Gastrocnemius medialis (tissue), 4 donors: ENCODE results near the gene ZBTB43.

ENCODE experiments used
- CTCF ChIP-seq, 5 experiments: fragments of 450-650 bp in 3 of 5; fragments of 200-600 bp in 2 of 5; sonication (generic) in 2 of 5; IDR thresholded peaks in 4 of 5; conservative IDR thresholded peaks in 1 of 5; 1 replicate in 4 of 5; 2 replicates in 1 of 5; pipeline ENCODE4 v1.5.1; 2016 to 2019; ENCODE audit warnings: antibody characterized with exemption in 5 of 5, mild to moderate bottlenecking in 3 of 5, moderate library complexity in 3 of 5
- POLR2A ChIP-seq, 2 donors: fragments of 450-650 bp; IDR thresholded peaks; one replicate each; pipeline ENCODE4 v1.6.1; 2017; ENCODE audit warnings: antibody characterized with exemption in 2 of 2, mild to moderate bottlenecking in 2 of 2, moderate library complexity in 2 of 2

GRCh38 chr9:126794441-126794840, 10.4 kb upstream of the ZBTB43 start:
- TF ChIP-seq CTCF (IDR thresholded peaks at IDR 0.05 in 4 of 5, conservative IDR thresholded peaks at IDR 0.05 in 1 of 5) = no peak
- no peak for TF ChIP-seq POLR2A (IDR thresholded peaks at IDR 0.05)
